Left renal pelvis (tissue), 4 donors: Measurements from ENCODE around the gene TNFRSF21. TPM values are rescaled to one million over a fixed set of nuclear protein-coding genes. Genes with fewer than 3 reads are reported as not detected.
"Not testable (repeated sequence)": the region's sequence is repeated elsewhere in the genome, so short reads cannot be mapped to it uniquely, and the experiment has no call there.

ENCODE experiments used
- DNase-seq, 4 donors: peaks; one replicate each; pipeline ENCODE4 v3.0.0-alpha.2; 2013; ENCODE audit warnings: low read depth in 4 of 4, low spot score in 3 of 4
- polyA plus RNA-seq, 4 donors: library from polyadenylated mRNA; unstranded; fragments of 120-200 nt; gene quantifications; one replicate each; pipeline ENCODE4 v1.2.1, GENCODE V29; 2013; ENCODE audit not compliant: insufficient read length in 4 of 4

Gene TNFRSF21
- polyA plus RNA-seq, 4 donors, result 12.2 to 41.6 (median 31.8) TPM

DNA sequence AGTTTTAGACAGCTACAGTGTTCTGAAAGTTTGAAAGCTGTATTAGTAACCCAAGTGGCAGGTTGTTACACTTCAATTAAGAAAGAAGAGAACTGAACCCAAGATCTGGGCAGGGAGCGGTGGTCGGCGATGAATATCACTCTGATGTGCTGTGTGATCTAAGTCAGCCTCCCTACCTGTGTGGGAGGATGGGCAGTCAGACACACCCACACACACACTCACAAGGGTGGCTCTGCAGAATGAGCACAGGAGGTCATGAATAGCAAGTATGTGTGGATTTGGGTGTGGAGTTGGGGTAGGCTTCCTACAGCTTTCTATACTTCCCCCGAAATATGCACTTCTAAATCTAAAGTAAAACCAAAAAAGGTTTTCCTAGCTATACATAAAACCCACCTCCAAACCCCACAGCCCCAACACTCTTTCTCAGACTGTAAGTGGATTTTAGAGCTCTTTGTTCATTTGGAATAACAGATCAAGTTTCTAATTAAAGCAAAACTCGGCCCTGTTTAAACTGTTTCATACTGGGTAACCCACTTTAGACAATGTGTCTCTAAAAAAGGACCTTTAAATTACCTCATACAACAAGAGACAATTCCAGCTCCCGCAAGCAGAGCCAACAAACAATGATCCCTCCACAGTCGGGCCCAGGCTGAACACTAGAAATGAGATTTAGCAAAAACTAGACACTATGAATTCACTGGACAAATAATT, 19.4 kb downstream of the TNFRSF21 start:
- no peak for DNase-seq

DNA sequence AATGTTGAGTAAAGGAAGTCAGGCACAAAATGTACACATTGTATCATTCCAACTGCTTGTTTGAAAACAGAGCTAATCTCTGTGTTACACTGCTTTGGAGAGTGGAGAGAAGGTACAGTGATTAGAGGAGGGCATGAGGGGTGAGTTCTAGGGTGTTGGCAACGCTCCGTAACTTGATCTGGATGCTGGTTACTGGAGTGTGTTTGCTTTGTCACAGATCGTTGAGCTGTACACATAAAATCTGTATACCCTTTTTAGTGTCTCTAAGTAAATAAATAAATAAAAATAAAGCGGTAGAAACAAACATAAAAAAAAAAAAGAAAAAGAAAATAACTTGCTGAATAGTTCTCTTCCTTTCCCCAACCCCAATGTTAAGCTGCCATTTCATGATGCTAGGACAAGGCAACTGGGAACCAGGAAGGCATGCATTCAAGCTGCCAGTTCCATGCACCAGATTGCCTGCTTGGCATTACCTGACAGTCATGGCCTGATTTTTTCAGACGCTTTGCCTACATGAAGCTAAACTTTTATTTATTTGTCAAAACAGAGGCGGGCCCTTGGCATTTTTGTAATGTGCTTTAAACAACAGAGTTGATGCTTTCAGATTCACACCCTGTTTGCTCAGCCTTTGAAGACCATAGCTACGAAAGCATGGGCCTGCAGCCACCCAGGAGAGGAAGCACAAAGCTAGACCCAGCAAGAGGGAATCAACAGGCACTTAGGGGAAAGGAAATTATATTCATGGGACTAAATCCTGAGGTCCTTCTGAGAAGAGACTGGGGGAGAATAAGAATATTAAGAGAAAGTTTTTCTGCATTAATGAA, 21.2 kb downstream of the TNFRSF21 start:
- no peak for DNase-seq

DNA sequence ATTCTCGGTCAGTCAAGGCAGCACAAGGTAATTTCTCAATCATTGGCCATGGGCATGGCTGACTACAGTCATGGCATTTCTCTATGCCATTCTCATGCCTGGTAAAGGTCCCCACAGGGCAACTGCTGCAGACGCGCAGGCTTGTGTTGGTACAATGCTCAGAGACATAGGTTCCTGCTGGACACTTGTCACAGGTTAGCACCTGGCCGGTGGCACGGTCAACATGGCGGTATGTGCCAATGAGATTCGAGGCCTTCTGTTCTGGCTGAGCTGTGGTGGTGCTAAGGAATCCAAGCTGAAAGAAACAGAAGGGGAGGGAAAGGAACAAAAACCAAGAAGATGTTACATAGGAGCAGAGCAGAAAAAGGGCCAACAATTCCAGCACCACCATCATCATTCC, 23.4 kb downstream of the TNFRSF21 start:
- DNase-seq, result no peak

DNA sequence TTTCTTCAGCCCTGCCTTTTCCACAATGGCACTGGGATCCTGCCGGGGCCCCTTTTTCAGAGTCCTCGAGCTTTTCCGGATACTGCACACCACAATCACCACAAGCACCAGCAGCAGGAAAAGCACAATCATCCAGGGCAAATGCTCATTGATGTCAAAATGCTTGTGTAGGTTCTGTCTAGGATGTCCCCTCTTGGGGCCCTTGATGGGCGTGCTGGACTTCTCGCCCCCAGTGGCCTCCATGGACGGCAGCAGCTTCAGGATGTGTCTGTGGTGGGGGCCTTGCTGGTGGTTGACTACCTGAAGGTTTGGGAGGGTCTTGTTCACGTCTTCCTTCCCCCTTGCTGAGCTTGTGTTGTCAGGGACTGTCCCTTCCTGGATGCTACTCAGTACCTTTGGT, 25.7 kb downstream of the TNFRSF21 start:
- no peak for DNase-seq

DNA sequence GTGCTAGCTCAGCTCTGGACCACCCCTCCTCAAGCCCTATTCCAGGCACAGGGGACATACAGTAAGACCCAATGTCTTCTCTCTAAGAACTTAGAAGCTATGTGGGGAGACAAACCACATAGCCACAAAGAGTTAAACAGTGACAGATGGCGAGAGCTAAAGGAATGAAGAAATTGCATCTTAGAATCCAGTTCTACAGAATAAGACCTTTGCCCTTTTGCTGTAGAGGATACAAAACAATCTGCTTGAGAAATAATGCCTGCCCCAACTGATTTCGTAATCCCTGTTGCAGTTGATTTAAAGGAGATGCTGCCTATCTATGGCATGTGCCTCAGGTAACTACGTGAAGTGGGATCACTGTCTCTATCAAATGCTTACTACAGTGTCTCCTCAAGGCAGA, 31.2 kb downstream of the TNFRSF21 start:
- no peak for DNase-seq

DNA sequence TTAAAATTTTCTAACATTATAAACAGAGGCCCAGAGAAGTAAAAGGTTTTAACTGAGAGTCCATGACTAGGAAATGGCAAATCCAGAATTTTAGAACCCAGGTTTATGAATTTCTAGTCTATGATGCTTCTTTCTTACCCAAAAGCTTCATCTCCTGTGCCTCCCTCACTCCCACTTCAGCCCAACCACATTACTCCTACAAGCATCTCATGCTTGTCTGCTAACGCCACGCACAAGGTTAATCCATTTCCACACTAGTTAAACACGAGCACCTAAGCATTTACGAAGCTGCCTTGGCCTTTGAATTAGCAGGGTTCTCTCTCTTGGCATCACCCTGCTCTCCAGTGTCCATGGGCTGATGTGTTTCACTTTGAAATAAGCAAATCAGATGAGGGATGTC, 32.0 kb downstream of the TNFRSF21 start:
- no peak for DNase-seq

DNA sequence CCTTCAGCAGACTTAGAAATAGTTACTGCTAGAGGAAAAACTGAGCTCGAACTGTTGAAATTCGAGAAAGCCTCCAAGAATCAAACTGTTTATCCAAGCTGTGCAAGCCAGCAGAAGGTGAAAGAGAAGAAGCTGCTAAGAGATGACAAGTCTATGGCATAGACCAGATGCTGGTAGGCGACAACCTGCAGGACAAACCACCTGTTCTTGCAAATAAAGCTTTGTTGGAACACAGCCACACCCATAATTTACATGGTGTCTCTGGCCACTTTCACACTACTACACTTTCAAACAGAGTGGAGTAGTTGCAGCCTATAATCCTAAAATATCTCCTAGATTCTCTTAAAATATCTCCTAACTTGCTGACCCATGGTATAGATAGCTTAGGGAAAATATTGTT, 33.3 kb downstream of the TNFRSF21 start:
- DNase-seq, result no peak

DNA sequence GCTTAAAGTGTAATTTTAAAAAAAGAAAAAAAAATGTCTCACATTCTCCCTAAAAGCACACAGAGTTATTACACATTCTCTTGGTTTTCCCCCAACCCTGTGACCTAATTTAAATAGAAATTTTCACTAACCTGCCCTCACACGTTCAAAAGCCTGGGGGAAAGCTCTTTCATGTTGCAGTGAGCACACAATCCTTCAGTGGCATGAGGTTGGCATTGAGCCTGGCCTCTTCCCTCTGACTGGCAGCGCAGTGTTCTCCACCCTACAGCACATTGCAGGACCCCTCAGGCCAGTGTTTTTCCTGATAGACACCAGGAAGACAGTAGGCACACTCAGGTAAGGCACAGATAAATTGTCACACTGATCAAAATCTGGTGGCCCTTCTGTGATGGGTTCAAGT, 34.1 kb downstream of the TNFRSF21 start:
- no peak for DNase-seq

DNA sequence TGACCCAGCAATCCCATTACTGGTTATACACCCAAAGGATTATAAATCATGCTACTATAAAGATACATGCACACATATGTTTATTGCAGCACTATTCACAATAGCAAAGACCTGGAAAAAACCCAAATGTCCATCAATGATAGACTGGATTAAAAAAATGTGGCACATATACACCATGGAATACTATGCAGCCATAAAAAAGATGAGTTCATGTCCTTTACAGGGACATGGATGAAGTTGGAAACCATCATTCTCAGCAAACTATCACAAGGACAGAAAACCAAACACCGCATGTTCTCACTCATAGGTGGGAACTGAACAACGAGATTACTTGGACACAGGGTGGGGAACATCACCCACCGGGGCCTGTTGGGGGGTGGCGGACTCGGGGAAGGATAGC, 34.6 kb downstream of the TNFRSF21 start:
- not testable (repeated sequence) for DNase-seq

DNA sequence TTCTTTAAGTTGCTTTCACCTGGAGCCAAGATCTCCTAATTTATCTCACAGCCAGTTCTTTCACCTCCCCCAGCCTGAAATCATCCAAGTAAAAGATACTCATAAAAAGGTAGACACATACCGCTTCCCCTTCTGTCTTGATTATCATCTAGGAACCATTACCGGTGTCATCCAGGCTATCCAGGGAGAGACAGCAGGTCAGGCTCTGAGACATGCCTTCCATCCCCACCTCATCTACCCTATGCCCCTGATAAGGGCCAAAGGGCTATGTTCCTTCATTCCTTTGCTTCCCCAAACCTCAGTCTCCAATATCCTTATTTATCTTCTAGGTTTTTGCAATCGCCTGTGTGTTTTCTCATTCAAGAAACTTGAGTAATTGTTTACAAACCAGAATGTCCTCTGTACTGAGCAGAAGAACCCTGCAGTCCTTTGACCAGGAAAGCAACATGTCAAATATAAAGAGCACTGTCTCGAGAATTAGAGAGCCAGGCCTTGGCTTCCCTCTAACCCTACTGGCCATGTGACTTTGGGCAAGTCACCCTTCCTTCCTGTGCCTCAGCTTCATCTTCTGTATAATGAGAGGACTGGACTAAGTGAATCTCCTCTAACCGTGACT, 41.0 kb downstream of the TNFRSF21 start:
- DNase-seq, result no peak

DNA sequence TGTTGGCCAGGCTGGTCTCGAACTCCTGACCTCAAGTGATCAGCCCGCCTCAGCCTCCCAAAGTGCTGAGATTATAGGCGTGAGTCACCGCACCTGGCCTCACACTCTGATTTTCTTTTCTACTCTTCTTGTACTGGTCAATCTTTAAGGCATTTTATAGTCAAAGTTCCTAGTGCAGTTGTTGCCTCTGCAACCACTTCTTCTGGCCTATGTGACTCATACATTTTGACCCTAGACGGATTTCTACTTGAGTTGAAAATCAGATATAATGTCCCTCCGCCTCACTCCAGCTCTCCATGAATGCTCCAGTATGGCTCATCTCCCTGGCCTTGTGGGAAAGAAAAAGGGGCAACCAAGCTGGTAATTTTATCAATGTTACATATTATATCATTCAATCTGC, 42.4 kb downstream of the TNFRSF21 start:
- DNase-seq, result no peak

DNA sequence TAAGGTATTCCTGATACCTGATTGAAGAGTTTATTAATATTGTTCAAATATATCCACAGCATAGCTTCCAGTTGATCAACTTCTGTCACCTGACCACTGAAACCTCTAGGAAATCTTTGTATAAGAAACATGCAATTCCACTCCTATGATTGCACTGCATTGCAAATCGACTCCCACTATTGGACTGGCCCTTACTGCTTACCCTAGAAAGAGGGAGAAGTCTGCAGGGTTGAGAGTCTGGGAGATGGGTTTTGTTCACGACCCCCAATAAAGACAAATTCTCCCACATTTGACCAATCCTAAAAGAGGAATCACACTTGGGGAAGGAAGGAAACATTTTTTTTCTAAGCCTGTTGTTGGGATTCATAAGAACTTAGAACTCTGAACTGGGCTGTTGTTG, 43.7 kb downstream of the TNFRSF21 start:
- no peak for DNase-seq

DNA sequence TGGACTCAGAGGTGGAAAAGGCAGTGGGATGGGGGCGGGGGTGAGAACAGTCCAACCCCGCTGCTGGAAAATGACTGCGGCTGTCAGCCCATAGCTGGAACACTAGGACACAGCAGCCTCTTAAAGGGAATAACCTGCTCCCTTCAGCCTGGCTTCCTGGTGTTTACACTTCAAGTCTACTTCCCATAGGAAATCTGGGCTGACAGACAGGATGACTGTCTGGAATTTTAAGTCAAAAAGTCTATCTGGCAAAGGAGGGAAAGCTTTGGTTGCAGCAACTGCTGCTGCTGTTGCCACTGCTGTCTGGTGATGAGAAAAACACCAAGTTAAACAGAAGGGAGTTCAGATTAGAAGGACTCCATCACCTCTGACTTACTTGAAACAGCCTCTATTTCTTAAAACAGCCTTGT, 44.9 kb downstream of the TNFRSF21 start:
- no peak for DNase-seq

DNA sequence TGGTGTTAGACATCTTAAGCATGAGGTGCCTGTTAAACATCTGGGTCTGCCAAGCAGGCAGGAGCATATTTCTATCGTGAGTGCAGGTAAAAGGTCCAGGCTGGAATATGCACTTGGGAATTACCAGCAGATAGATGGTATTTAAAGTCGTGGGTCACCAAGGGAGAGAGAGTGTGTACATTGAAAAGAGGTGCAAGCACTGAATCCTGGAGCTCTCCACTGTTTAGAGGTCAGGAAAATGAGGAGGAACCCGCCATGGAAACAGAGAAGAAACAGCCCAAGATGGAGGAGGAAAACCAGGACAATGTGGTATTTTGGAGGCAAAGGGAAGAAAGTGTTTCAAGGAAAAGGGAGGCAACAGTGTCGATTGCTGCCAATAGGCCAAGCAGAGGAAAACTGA, 46.4 kb downstream of the TNFRSF21 start:
- DNase-seq, result no peak

DNA sequence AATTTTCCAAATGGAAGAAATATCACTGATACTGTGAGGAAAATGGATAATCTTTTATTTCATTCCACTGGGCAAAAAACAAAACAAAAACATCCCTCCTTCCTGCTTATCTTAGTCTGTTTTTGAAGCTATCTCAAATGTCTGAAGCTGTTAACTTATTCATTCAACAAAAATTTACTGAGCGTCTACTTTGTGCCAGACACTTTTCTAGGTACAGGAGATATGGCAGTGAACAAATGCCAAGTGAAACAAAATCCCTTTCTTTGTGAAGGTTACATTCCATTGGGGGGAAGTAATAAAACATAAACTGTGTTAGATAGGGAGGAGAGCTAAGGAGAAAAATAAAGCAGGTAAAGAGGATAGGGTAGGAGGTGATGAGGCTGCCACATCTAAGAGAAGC, 47.5 kb downstream of the TNFRSF21 start:
- no peak for DNase-seq

DNA sequence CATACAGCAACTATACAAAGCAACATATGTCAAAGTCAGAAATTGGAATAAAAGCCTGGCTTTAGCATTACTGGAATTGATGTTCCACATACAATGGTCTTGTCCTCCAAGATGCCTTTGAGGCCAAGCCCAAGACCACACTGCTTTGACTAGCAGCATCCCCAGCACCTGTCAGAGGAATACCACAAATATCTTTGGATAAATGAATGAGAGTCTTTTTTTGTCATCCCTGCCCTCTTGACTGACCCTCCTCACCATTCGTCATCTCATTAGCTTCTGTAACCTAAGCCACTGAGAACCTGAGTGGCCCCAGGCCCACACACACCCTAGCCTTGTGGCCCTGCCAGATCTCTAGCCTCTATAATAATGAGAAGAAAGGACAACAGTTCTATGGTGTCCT, 48.5 kb downstream of the TNFRSF21 start:
- no peak for DNase-seq

DNA sequence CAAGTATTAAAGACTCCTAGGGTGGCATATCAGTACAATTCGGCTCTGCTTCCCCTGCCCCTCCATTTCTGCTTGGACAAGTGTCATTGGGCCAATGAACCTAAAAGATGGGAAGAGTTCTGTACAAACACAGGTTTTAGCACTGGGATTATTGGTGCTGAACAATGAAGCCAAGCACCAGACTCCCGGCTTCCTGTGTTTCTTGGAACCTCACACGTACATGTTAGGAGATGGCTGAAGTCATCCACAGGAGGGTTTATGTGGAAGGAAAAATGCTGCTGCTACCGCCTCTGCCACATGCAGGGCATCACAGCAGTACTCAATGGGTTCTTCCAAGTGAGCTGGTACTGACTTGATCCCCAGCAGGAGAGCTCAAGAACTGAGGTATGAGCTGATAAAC, 49.7 kb downstream of the TNFRSF21 start:
- no peak for DNase-seq

DNA sequence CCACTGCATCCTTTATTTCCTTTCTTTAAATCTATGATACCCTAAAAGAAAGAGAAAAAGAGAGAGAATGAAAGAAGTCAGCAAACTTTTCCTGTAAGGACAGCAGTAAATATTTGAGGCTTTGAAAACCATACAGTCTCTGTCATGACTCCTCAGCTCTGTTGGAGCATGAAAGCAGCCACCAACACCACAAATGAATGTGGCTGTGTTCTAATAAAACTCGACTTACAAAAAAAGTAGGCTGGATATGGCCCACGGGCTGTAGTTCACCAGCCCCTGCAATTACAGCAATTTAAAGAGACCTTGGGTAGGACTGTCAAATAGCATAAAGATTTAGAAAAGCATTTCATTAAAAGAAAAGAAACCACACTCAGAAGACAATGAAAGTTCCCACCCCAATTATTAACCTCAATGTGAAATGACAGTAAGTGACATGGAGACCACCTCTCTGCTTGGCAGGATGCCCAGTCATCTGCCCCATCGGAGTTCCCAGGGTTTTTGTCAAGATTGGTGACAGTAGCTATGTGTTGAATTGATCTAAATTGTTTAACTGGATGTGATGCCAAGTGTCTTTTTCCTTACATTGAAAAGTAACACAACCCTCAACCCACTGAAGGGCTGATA, 50.9 kb downstream of the TNFRSF21 start:
- no peak for DNase-seq

DNA sequence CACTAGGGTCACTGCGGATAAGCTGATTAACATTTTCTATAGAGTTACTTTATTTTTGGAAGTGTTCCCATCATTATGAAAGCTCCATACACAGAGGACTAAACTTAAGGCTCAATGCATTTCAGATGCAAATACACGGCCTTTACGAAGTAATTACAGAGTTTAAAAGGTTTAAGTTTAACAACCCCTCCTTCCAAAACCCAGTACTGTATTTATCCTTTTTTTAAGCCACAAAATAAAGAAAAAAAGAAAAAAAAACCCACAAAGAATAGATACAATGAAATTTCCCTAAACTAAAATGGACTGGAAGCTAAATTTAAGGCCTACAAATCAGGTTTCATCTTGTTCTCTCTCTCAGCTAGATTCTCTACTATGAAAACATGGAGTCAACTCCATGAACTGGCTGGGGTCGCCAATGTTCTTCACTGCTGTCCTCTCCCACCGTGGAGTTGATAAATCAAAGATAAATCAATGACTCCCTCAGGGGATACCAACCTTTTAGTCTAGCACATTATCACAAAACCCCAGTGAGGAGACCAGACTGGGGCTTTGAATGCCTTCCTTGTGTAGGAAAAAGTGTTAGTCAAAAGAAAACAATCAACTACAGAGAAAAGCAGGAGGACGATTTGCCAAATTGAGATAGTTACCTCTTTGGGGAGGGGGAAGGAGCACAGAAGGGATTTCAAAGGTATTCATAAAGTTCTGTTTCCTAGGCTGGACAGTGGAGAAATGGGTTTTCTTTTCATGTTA, 52.5 kb downstream of the TNFRSF21 start:
- DNase-seq, result no peak

DNA sequence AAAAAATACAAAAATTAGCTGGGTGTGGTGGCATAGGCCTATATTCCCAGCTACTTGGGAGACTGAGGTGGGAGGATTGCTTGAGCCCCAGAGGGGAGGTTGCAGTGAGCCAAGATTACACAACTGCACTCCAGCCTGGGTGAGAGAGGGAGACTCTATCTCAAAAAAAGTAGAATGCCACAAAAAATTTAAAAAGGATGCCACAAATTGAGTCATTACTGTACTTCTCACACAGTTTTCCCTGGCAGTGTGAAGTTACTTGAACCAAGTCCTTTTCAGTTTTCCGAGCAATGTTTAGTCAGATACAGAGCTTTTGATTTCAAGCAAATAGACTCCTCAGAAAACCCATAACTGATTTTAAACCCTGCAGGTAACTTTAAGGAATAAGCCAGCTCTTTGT, 53.3 kb downstream of the TNFRSF21 start:
- no peak for DNase-seq

DNA sequence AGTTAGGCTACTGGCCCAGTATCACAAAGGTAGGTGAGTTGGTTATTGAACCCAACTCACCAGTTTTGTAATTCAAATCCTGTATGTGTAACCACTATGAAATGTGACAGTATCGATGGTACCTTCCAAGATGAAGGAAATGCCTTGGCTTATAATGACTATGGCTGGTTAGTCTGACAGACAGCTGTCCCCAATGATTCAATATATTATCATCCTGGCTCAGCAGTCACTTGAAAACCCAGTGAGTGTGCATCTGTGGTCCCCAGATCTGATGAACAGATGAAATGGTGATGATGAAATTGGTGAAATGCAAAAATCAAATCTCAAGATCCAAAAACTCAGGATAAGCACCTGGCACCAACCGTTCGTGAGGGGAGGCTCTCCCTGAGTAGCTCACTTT, 54.8 kb downstream of the TNFRSF21 start:
- no peak for DNase-seq
